Breast epithelium (tissue), 3 donors: ENCODE results near the gene MCOLN1.

Experiments used
- CTCF ChIP-seq, 3 donors: fragments of 450-650 bp; IDR thresholded peaks; one replicate each; pipeline ENCODE4 v1.5.1; 2016 to 2017; ENCODE audit warnings: antibody characterized with exemption in 3 of 3, mild to moderate bottlenecking in 3 of 3, moderate library complexity in 3 of 3
- POLR2A ChIP-seq: fragments of 450-650 bp; IDR thresholded peaks from one replicate; pipeline ENCODE4 v1.6.1; 2016; ENCODE audit warnings: antibody characterized with exemption, mild to moderate bottlenecking, moderate library complexity
- POLR2AphosphoS5 ChIP-seq, 3 donors: sonication (generic); formaldehyde crosslinking; IDR thresholded peaks; one replicate each; pipeline ENCODE4 v1.6.1; 2017; ENCODE audit warnings: antibody characterized with exemption in 3 of 3

- TF ChIP-seq CTCF (IDR thresholded peaks at IDR 0.05) (no peak), POLR2A (no peak), POLR2AphosphoS5 (IDR thresholded peaks at IDR 0.05) (no peak)
These were observed 5.2 kb downstream of the MCOLN1 start for GRCh38 chr19:7527516-7528191.
